Measurements from ENCODE around the gene MTHFSD.

The MTHFSD gene

DNA sequence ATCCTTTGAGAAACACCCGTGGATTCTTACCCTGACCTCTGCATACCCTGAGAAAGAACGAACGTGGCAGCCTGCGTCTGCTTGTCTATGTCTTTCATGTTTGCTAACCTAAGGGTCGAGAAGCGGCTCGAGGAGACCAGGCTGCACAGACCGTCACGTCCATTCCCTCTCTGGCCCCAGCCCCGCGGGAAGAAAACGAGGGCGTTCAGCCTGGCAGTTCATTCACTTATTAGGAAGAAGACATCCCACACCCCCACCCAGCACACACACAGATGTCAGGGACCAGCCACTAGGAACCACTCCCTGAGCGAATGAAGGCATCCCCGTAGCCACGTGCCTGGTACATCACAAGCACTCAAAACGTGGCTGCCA is 655 bp upstream of the MTHFSD start:
- Histone ChIP-seq H3K4me2 (ENCODE audit: low read length) (peak overlapping the region; percentile 95), H3K27me3 (ENCODE audit: control insufficient read depth, insufficient read depth, low read length) (no peaks in the 10 kb centered on the region), H3K9ac (ENCODE audit: low read depth, low read length) (peak overlapping the region; percentile 94), H3K9me3 (replicated peaks; ENCODE audit: low read length) (no peaks in the 10 kb centered on the region), H3K36me3 (ENCODE audit: insufficient read depth, low read length) (peaks cover 12% of the 10 kb centered on the region), H3K4me1 (ENCODE audit: control insufficient read depth, insufficient read depth, low read length) (peaks cover 15% of the 10 kb centered on the region), H3K4me3 (ENCODE audit: low read length) (peak overlapping the region; percentile 93)

DNA sequence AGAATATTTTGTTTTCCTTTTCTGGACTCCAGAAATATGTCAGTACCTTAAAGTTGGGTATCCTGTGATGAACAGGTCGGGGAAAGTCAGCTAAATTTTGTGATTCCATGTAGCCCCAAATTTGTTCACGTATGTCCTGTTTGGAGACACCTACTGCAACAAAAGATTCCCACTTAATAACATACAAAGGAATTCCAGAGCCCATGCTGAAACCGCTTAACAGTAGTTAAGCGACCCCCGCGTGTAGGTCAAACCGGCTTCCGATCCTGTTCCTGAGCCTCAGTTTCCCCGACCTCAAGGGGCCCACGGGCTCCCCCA is 477 bp downstream of the MTHFSD start:
- no peaks in the 10 kb centered on the region for H3K27me3 ChIP-seq (ENCODE audit: control insufficient read depth, insufficient read depth, low read length)
- peak overlapping the region; percentile 95 for H3K4me2 ChIP-seq (ENCODE audit: low read length)
- peak overlapping the region; percentile 94 for H3K9ac ChIP-seq (ENCODE audit: low read depth, low read length)
- H3K9me3 ChIP-seq (replicated peaks; ENCODE audit: low read length): no peaks in the 10 kb centered on the region
- peak overlapping the region; percentile 93 for H3K4me3 ChIP-seq (ENCODE audit: low read length)
- H3K4me1 ChIP-seq (ENCODE audit: control insufficient read depth, insufficient read depth, low read length): peaks cover 15% of the 10 kb centered on the region
- H3K36me3 ChIP-seq (ENCODE audit: insufficient read depth, low read length): peaks cover 13% of the 10 kb centered on the region

DNA sequence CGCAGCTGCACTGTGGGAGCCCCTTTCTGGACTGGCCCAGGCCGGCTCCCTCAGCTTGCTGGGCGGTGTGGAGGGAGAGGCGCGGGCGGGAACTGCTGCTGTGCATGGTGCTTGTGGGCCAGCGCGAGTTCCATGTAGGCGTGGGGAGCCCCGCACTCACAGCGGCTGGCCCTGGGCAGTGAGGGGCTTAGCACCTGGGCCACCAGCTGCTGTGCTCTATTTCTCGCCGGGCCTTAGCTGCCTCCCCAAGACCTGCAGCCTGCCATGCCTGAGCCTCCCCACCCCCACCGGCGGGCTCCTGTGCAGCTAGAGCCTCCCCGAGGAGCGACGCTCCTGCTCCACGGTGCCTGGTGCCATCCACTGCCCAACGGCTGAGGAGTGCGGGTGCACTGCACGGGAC is 1.7 kb downstream of the MTHFSD start:
- Histone ChIP-seq H3K4me2 (ENCODE audit: low read length) (no peak overlapping the region), H3K9ac (ENCODE audit: low read depth, low read length) (no peak overlapping the region)

DNA sequence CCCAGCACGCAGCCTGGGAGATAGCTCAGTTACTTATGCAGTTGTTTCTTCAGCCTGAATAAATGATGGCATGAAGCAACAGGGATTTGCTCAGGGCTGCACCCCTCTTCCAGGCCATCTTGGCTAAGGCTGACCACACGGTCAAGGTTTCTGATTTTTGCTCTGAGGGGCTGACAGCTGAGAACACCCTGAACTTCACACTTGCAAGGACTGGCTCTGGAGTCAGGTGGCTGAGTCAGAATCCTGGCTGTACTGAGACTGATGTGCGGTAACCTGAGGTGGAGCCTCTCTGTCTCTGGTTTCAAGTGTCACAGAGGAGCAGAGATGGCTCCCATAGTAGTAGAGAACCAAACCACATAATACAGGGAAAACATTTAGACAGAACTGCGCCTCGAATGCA is 4.8 kb downstream of the MTHFSD start:
- H3K4me3 ChIP-seq (ENCODE audit: low read length): no peak overlapping the region
- H3K9ac ChIP-seq (ENCODE audit: low read depth, low read length): no peak overlapping the region
- H3K36me3 ChIP-seq (ENCODE audit: insufficient read depth, low read length): peaks cover 17% of the 10 kb centered on the region
- peaks cover 5% of the 10 kb centered on the region for H3K4me1 ChIP-seq (ENCODE audit: control insufficient read depth, insufficient read depth, low read length)
- no peaks in the 10 kb centered on the region for H3K27me3 ChIP-seq (ENCODE audit: control insufficient read depth, insufficient read depth, low read length)
- no peak overlapping the region for H3K4me2 ChIP-seq (ENCODE audit: low read length)
- H3K9me3 ChIP-seq (replicated peaks; ENCODE audit: low read length): no peaks in the 10 kb centered on the region

More for the DNA sequence above, 1.7 kb downstream of the MTHFSD start:
- Histone ChIP-seq H3K9me3 (replicated peaks; ENCODE audit: low read length) (no peaks in the 10 kb centered on the region), H3K36me3 (ENCODE audit: insufficient read depth, low read length) (peaks cover 13% of the 10 kb centered on the region), H3K4me1 (ENCODE audit: control insufficient read depth, insufficient read depth, low read length) (peaks cover 15% of the 10 kb centered on the region), H3K27me3 (ENCODE audit: control insufficient read depth, insufficient read depth, low read length) (no peaks in the 10 kb centered on the region), H3K4me3 (ENCODE audit: low read length) (no peak overlapping the region)

DNA sequence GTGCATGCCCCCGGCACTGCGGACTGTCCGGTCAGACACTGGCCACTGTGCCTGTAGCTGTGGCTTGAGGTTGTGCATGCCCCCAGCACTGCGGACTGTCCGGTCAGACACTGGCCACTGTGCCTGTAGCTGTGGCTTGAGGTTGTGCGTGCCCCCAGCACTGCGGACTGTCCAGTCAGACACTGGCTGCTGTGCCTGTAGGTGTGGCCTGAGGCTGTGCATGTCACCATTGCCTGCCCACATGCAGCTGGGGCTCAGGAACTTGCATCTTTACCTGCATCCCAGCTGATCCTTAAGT is 5.2 kb downstream of the MTHFSD start:
- Histone ChIP-seq H3K4me2 (ENCODE audit: low read length) (no peak overlapping the region), H3K36me3 (ENCODE audit: insufficient read depth, low read length) (peaks cover 20% of the 10 kb centered on the region), H3K4me3 (ENCODE audit: low read length) (no peak overlapping the region), H3K27me3 (ENCODE audit: control insufficient read depth, insufficient read depth, low read length) (no peaks in the 10 kb centered on the region), H3K9ac (ENCODE audit: low read depth, low read length) (no peak overlapping the region), H3K4me1 (ENCODE audit: control insufficient read depth, insufficient read depth, low read length) (peaks cover 4% of the 10 kb centered on the region), H3K9me3 (replicated peaks; ENCODE audit: low read length) (no peaks in the 10 kb centered on the region)

DNA sequence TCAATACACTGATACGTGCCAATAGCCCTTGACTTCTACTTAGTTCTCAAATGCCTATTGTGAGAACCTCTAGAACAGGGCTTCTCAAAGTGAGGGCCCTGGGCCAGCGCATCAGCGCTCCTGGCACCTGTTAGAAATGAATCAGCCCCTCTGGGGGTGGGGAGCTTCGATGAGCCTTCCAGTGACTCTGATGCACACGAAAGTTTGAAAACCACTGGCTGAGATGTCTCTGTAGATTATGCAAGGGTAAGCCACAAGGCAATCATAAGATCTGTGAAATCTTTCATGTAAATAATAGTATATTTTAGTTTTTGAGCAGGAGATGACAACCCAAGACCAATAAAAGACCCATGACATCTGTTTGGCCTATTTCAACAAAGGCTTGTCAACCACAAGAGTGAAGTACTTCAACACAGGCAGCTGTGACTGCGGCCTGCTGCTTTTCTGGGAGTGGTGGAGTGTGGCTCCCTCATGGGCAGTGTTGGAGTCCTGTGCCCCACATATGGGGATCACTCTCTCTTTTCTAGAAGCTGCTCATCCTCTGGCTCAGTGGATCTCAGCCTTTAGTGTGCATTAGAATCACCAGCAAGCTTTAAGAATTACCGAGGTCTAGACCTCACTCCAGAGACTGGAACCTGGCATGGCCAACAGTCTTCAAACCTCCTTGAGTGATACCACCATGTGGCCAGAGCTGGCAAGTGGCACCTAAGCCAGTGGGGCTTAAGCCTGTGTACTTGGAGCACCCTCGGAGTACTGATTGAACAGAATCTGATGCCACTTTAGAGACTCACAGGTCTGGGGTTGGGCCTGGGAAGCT is 5.8 kb downstream of the MTHFSD start:
- no peaks in the 10 kb centered on the region for H3K27me3 ChIP-seq (ENCODE audit: control insufficient read depth, insufficient read depth, low read length)
- no peak overlapping the region for H3K9ac ChIP-seq (ENCODE audit: low read depth, low read length)
- H3K9me3 ChIP-seq (replicated peaks; ENCODE audit: low read length): no peaks in the 10 kb centered on the region
- H3K4me1 ChIP-seq (ENCODE audit: control insufficient read depth, insufficient read depth, low read length): peaks cover 2% of the 10 kb centered on the region
- H3K36me3 ChIP-seq (ENCODE audit: insufficient read depth, low read length): peaks cover 20% of the 10 kb centered on the region
- H3K4me3 ChIP-seq (ENCODE audit: low read length): no peak overlapping the region
- no peak overlapping the region for H3K4me2 ChIP-seq (ENCODE audit: low read length)

DNA sequence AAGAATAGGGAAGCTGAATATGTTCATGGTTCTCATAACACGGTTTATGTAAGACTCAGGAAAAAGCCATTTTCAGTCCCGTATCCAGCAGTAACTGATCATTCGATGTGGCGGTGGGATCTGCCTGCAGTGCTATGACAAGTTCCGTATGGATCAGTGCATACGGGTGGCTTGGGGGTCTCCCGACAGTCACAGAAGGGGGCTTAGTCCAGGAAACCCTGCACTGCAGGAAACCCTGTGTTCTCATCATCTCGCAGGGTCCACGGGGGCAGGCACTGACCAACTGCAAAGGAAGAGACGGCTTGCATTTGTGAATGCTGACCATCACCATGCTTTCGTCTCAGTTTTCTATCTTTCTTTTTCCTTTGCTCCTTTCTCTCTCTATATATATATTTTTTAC is 7.7 kb downstream of the MTHFSD start:
- Histone ChIP-seq H3K4me3 (ENCODE audit: low read length) (no peak overlapping the region), H3K27me3 (ENCODE audit: control insufficient read depth, insufficient read depth, low read length) (no peaks in the 10 kb centered on the region), H3K9me3 (replicated peaks; ENCODE audit: low read length) (no peaks in the 10 kb centered on the region), H3K4me2 (ENCODE audit: low read length) (no peak overlapping the region), H3K4me1 (ENCODE audit: control insufficient read depth, insufficient read depth, low read length) (no peaks in the 10 kb centered on the region), H3K36me3 (ENCODE audit: insufficient read depth, low read length) (peaks cover 24% of the 10 kb centered on the region), H3K9ac (ENCODE audit: low read depth, low read length) (no peak overlapping the region)

DNA sequence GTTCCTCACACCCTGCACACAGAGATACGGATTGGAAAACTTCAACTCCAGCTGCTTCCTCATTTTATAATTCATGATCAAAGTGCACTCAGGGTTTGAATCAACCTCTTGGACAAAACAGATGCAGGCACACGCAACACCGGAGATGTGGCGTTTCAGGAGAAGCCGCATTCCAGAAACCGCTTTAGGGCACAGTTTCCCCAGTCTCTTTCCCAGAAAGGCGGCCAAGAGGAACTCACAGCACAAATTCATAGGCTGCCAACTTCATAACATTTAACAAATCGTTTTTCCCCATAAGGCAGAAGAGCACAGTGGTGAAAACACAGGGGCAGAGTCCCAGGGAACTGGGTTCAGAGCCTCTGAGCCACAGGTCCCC is 8.4 kb downstream of the MTHFSD start:
- no peaks in the 10 kb centered on the region for H3K9me3 ChIP-seq (replicated peaks; ENCODE audit: low read length)
- H3K4me1 ChIP-seq (ENCODE audit: control insufficient read depth, insufficient read depth, low read length): no peaks in the 10 kb centered on the region
- peaks cover 26% of the 10 kb centered on the region for H3K36me3 ChIP-seq (ENCODE audit: insufficient read depth, low read length)
- no peak overlapping the region for H3K4me3 ChIP-seq (ENCODE audit: low read length)
- H3K9ac ChIP-seq (ENCODE audit: low read depth, low read length): no peak overlapping the region
- H3K4me2 ChIP-seq (ENCODE audit: low read length): no peak overlapping the region
- H3K27me3 ChIP-seq (ENCODE audit: control insufficient read depth, insufficient read depth, low read length): no peaks in the 10 kb centered on the region

DNA sequence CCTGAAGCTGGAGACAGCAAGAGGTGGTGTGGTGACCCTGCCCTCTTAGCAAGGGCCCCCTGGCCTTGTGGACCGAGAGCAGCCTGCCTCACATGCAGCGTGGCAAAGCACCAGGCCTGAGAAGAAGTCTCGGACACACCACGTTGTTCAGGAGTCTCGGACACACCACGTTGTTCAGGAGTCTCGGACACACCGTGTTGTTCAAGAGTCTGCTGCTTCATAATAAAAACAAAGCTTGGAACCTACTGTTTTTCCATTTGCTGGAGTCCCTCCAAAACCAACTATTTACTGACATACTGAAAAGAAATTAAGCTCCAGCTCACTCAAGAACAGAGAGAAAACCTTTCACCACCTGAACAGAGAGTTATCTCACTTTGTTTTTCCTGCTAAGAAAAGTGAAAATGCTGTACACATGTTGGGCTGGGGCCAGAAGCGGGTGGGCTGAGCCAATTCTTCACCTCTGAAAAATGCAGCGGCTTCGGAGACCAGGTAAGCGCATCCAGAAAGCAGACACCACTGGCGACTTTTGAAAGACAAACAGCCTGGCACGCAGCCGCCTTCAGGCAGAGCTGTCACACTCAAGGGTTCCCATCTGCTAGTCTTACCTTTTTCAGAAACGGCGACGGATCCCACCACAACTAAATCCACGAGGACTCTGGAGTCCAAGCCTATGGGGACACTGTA is 8.9 kb downstream of the MTHFSD start:
- H3K4me2 ChIP-seq (ENCODE audit: low read length): no peak overlapping the region
- H3K9me3 ChIP-seq (replicated peaks; ENCODE audit: low read length): no peaks in the 10 kb centered on the region
- H3K27me3 ChIP-seq (ENCODE audit: control insufficient read depth, insufficient read depth, low read length): no peaks in the 10 kb centered on the region
- peaks cover 26% of the 10 kb centered on the region for H3K36me3 ChIP-seq (ENCODE audit: insufficient read depth, low read length)
- no peak overlapping the region for H3K4me3 ChIP-seq (ENCODE audit: low read length)
- no peak overlapping the region for H3K9ac ChIP-seq (ENCODE audit: low read depth, low read length)
- no peaks in the 10 kb centered on the region for H3K4me1 ChIP-seq (ENCODE audit: control insufficient read depth, insufficient read depth, low read length)

DNA sequence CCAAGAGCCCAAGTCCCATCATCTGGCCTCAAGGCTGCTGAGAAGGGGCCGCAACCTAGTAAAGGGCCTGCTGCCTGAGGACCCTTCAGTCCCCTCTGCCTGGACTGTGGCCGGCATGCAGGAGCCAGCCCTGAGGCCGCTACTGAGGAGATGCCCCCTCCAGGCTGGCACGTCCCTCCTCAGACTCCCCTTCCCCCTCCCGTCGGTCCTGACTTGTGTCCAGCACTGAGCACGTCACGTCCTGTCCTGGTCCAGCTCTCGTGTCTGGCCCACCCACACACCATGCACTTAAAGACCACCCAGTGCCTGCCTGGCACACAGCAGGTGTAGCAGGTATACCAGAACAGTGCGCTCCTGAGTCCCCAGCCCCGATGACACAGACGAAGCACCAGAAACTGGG is 9.6 kb downstream of the MTHFSD start:
- Histone ChIP-seq H3K4me2 (ENCODE audit: low read length) (no peak overlapping the region), H3K36me3 (ENCODE audit: insufficient read depth, low read length) (peaks cover 27% of the 10 kb centered on the region), H3K27me3 (ENCODE audit: control insufficient read depth, insufficient read depth, low read length) (no peaks in the 10 kb centered on the region), H3K4me1 (ENCODE audit: control insufficient read depth, insufficient read depth, low read length) (no peaks in the 10 kb centered on the region), H3K9ac (ENCODE audit: low read depth, low read length) (no peak overlapping the region), H3K9me3 (replicated peaks; ENCODE audit: low read length) (no peaks in the 10 kb centered on the region), H3K4me3 (ENCODE audit: low read length) (no peak overlapping the region)

DNA sequence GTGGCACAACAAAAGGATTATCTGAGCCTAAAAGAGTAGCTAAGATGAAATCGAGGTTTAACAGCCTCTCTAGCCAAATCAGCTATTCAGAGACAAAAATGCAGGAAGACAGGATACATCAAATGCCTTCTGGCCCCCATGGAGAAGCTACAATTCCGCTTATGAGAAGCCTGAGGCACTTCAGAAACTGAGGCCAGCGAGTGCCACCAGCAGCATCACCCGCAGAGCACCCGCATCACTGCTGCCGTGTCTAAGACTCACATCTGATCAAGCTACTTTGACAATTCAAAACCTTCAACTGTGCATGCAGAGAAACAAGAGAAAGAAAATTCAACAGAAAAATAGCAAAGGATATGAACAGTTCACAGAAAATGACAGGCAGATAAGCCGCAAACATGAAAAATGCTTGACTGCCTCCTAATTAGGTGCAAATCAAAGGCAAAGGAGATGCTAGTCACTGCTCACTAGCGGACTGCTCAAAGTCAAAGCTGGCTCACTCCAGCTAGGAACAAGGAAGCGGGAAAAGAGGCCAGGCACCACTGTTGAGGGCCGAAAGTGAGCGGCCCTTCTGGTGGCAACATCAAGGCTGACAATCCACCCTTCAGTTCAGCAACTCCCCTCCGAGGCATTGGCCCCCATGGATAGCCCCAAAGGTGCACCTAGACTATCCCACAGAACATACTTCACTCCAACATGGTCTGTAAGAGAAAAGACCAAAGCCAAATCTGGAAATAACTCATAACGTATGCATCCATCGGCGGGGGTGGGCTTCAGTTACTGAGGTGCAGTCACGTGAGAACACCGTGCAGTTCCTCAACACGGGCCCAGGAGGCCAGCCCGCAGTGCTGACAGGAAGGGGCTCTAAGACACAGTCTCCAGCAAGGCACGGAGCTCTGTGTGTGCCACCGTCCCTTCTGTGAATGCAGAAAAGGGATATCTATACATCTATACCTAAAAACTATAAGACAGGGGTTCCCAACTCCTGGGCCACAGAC is 12.0 kb downstream of the MTHFSD start:
- Histone ChIP-seq H3K4me2 (ENCODE audit: low read length) (no peak overlapping the region), H3K36me3 (ENCODE audit: insufficient read depth, low read length) (peaks cover 47% of the 10 kb centered on the region), H3K9ac (ENCODE audit: low read depth, low read length) (no peak overlapping the region), H3K9me3 (replicated peaks; ENCODE audit: low read length) (no peaks in the 10 kb centered on the region), H3K4me3 (ENCODE audit: low read length) (no peak overlapping the region), H3K27me3 (ENCODE audit: control insufficient read depth, insufficient read depth, low read length) (no peaks in the 10 kb centered on the region), H3K4me1 (ENCODE audit: control insufficient read depth, insufficient read depth, low read length) (no peaks in the 10 kb centered on the region)
